Myometrial cell (primary cell): ENCODE measurements around the gene CACNB4. TPM values are rescaled to one million over a fixed set of nuclear protein-coding genes. Genes with fewer than 3 reads are reported as not detected.

Source experiments
- total RNA-seq: library from RNA; depleted of rRNA; stranded (reverse); fragments of >200 nt; gene quantifications from 2 replicates; pipeline ENCODE4 v1.2.3, GENCODE V29; 2015

CACNB4 gene
- total RNA-seq: not detected in 2 replicates

DNA sequence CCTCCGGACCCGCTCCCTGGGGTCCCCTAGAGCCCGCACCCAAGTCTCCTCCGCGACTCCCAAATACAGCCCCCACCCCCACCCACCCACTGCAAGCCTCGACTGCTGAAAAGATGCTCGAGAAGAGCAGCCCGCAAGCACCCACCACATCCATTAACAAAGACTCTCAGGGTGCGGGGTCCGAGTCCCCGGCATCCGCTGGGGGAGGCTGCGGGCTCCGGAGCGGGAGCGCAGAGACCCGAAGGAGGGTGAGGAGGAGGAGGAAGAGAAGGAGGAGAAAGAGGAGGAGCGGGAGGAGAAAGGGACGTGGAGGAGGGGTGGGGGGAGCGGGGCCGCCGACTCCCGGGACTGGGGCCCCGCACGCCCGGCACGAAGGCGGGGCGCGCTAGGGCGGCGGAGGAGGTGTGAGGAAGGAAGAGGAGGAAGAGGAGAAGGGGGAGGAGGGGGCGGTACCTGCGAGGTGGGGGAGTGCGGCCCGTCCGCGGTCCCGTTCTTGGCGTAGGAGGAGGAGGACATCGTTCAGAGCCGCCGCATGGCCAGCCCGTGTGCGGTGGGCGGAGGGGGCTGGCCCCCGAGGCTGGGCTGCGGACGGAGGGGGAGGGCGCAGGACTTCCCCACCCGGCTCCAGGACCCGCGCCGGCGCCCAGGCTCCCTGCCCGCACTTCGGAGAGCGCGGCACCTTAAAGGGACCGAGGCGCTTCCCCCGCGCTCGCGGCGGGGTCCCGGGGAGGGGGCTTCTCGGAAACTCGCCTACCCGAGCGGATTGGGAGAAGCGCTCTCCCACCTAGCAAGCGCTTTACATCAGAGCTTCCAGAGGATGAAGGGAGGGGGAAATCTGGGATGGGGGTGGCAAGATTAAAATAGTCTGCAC is at the start of gene CACNB4:
CACNB4 (minus strand) TSS at position 549 of the 871 bp plus-strand sequence.

DNA sequence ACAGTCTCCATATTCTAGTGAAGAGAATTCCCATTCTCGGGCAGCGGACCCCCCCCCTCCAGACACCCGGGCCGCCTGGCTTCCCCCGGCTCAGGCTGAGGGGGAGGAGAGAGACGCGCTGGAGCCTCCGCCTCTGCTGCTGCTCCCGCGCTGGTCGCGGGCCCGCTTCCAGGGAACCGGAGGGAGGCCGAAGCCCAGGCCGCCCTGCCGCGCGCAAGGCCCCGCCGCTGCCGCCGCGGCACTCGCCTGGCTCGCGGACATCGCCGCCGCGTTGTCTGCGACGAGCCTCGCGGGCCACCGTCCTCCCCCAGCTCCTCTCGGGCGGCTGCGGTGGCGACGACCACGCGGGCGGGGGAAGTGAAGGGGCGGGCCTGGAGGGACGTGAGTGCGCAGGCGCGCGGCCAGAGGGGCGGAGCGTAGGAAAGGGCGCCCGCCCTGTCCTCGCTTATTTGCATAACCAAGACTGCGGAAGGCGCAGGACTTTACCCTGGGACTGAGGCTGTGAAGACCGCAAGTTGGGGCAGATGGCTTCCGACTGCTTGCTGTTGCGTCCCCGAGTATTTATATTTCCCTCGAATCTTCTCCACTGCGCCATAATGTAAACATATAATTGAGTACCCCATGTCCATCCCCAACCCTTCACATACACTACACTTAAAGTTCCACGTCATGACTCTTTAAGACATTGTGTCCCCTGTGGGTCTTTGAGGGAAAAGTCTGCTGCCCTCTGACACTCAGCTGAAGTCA is 270.5 kb downstream of the CACNB4 start, which contains the start of gene ARL5A:
ARL5A (minus strand) TSS at position 279 of the 747 bp plus-strand sequence; CDS start at position 34, 245 bp downstream.

Other genes starting within 250 kb of the CACNB4 start
- gene STAM2, start 76.7 kb upstream of the CACNB4 start, total RNA-seq: 31.7 and 38.3 TPM in 2 replicates
- gene FMNL2, start 236.1 kb upstream of the CACNB4 start, total RNA-seq: 12.7 and 12.9 TPM in 2 replicates